WTC11 (cell line): ENCODE results near the gene TTLL10. TPM values are rescaled to one million over a fixed set of nuclear protein-coding genes. Genes with fewer than 3 reads are reported as not detected.

Source experiments
- ATAC-seq: fragments of 200-7000 bp; cut with Tn5 transposase; 2 replicates; pipeline ENCODE4 v1.10.0; 2021; ENCODE audit warnings: mild to moderate bottlenecking, moderate library complexity
- CTCF ChIA-PET: fragments of 300-600 bp; sonication (Branson Sonifier 250); formaldehyde crosslinking; loops from one replicate; lab custom pipeline; 2021; ENCODE audit warnings: antibody characterized with exemption; lab: Charles Lee
- POLR2A ChIA-PET: fragments of 350-600 bp; sonication (Branson Sonifier 250); formaldehyde crosslinking; loops from one replicate; lab custom pipeline; 2021; ENCODE audit warnings: antibody characterized with exemption; lab: Charles Lee
- DNase-seq: peaks from one replicate; pipeline ENCODE4 v3.0.0; 2021; ENCODE audit warnings: low spot score
- H3K27ac Mint-ChIP-seq: 2 replicates; pipeline ENCODE4 v1.8.0; 2021; ENCODE audit warnings: mixed read lengths
- H3K27me3 Mint-ChIP-seq: 2 replicates; pipeline ENCODE4 v1.8.0; 2021; ENCODE audit warnings: low read depth, mild to moderate bottlenecking, moderate library complexity, mixed read lengths
- H3K36me3 Mint-ChIP-seq: 2 replicates; pipeline ENCODE4 v1.8.0; 2021; ENCODE audit warnings: mixed read lengths
- H3K4me1 Mint-ChIP-seq: 2 replicates; pipeline ENCODE4 v1.8.0; 2022; ENCODE audit warnings: mixed read lengths
- H3K4me3 Mint-ChIP-seq: 2 replicates; pipeline ENCODE4 v1.8.0; 2021; ENCODE audit warnings: mild to moderate bottlenecking, moderate library complexity, mixed read lengths
- H3K9me3 Mint-ChIP-seq: 2 replicates; pipeline ENCODE4 v1.8.0; 2021; ENCODE audit warnings: mixed read lengths
- AFF4 ChIP-seq: sonication (generic); formaldehyde crosslinking; IDR thresholded peaks from 2 replicates; pipeline ENCODE4 v1.8.1; 2023; ENCODE audit warnings: mild to moderate bottlenecking, missing genetic modification reagents, borderline replicate concordance
- ETV6 ChIP-seq: sonication (generic); formaldehyde crosslinking; IDR thresholded peaks from 2 replicates; pipeline ENCODE4 v1.8.1; 2022; ENCODE audit warnings: mild to moderate bottlenecking, missing genetic modification reagents
- FOXP1 ChIP-seq: sonication (generic); formaldehyde crosslinking; IDR thresholded peaks from 2 replicates; pipeline ENCODE4 v1.8.0; 2022; ENCODE audit warnings: missing genetic modification reagents, mild to moderate bottlenecking, moderate library complexity, borderline replicate concordance
- GABPB1 ChIP-seq: sonication (generic); formaldehyde crosslinking; IDR thresholded peaks from 2 replicates; pipeline ENCODE4 v1.8.1; 2023; ENCODE audit warnings: mild to moderate bottlenecking, missing genetic modification reagents
- OVOL2 ChIP-seq: fragments of 250-450 bp; sonication (Bioruptor Pico); IDR thresholded peaks from 2 replicates; pipeline ENCODE4 v1.9.0; 2021; ENCODE audit warnings: mild to moderate bottlenecking, borderline replicate concordance
- PRDM15 ChIP-seq: sonication (generic); formaldehyde crosslinking; IDR thresholded peaks from 2 replicates; pipeline ENCODE4 v1.8.0; 2022; ENCODE audit warnings: missing genetic modification reagents
- TP53 ChIP-seq: sonication (generic); formaldehyde crosslinking; IDR thresholded peaks from 2 replicates; pipeline ENCODE4 v1.8.1; 2023; ENCODE audit warnings: mild to moderate bottlenecking, missing genetic modification reagents
- ZNF121 ChIP-seq: sonication (generic); formaldehyde crosslinking; IDR thresholded peaks from 2 replicates; pipeline ENCODE4 v1.8.0; 2023; ENCODE audit warnings: missing genetic modification reagents
- total RNA-seq: library from RNA; stranded (reverse); gene quantifications from 3 replicates; pipeline ENCODE4 v1.2.3, GENCODE V29; 2021
- TF ChIP-seq, protein P1 (sequence below): sonication (generic); formaldehyde crosslinking; IDR thresholded peaks from 2 replicates; pipeline ENCODE4 v1.8.0; 2022; ENCODE audit warnings: mild to moderate bottlenecking, missing genetic modification reagents
- TF ChIP-seq, protein P2 (sequence below): sonication (generic); formaldehyde crosslinking; IDR thresholded peaks from 2 replicates; pipeline ENCODE4 v1.8.1; 2023; ENCODE audit warnings: mild to moderate bottlenecking, missing genetic modification reagents, moderate library complexity

The TTLL10 gene
- total RNA-seq, 1 experiment from 2014 or later, result 1.1 TPM

- TF ChIP-seq PRDM15 (CRISPR knock-in tag), result no peak
- no peak for TF ChIP-seq OVOL2 (CRISPR knock-in tag)
Measured at GRCh38 chr1:1143636-1144035, 30.0 kb upstream of the TTLL10 start (continued).

GRCh38 chr1:1144122-1144842 lies 29.4 kb upstream of the TTLL10 start:
- no peak overlapping the region for H3K4me3 Mint-ChIP-seq
- CTCF ChIA-PET, result interaction anchor here (1.4 kb wide), 1 partner anchor 30 kb away, joined by 3 read pairs; the partner anchor contains the start of gene TTLL10
- H3K27me3 Mint-ChIP-seq, result no peaks in the 10 kb centered on the region; the same call in 1 of the 2 replicates
- peak; percentile 95 for TF ChIP-seq GABPB1
- TF ChIP-seq, protein P1, sequence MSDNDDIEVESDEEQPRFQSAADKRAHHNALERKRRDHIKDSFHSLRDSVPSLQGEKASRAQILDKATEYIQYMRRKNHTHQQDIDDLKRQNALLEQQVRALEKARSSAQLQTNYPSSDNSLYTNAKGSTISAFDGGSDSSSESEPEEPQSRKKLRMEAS, result peak; percentile 60
- TF ChIP-seq ETV6 (CRISPR knock-in tag), result 0 out of 2 replicates have a peak, but pooled peaks have one; percentile 33
- TF ChIP-seq ZNF121, result 0 out of 2 replicates have a peak, but pooled peaks have one; percentile 4
- TF ChIP-seq, protein P2, sequence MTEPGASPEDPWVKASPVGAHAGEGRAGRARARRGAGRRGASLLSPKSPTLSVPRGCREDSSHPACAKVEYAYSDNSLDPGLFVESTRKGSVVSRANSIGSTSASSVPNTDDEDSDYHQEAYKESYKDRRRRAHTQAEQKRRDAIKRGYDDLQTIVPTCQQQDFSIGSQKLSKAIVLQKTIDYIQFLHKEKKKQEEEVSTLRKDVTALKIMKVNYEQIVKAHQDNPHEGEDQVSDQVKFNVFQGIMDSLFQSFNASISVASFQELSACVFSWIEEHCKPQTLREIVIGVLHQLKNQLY, result no peak
- TF ChIP-seq AFF4 (CRISPR knock-in tag), result no peak
- H3K27ac Mint-ChIP-seq, result no peak overlapping the region
- peak; percentile 47 for ATAC-seq
- H3K4me1 Mint-ChIP-seq, result peaks cover 6% of the 10 kb centered on the region; the same call in 1 of the 2 replicates
- peak; percentile 51 for DNase-seq
- no peaks in the 10 kb centered on the region for H3K9me3 Mint-ChIP-seq
- H3K36me3 Mint-ChIP-seq, result no peaks in the 10 kb centered on the region
- POLR2A ChIA-PET, result no interaction called here

- Mint-ChIP-seq H3K4me1 (peaks cover 6% of the 10 kb centered on the region; the same call in 1 of the 2 replicates), H3K27ac (no peak overlapping the region), H3K27me3 (no peaks in the 10 kb centered on the region; the same call in 1 of the 2 replicates), H3K9me3 (no peaks in the 10 kb centered on the region), H3K4me3 (no peak overlapping the region), H3K36me3 (no peaks in the 10 kb centered on the region)
- DNase-seq, result no peak
- no peak for TF ChIP-seq TP53
- 0 out of 2 replicates have a peak, but pooled peaks have one; percentile 12 for TF ChIP-seq FOXP1 (CRISPR knock-in tag)
- ATAC-seq, result no peak
- ChIA-PET CTCF (no interaction called here), POLR2A (no interaction called here)
Measured at GRCh38 chr1:1144843-1145546, 28.7 kb upstream of the TTLL10 start.
